Fibroblast of skin of scalp (primary cell): Measurements from ENCODE around the gene SETD1B.

Experiments used
- DNase-seq: peaks from one replicate; pipeline ENCODE4 v3.0.0-alpha.2; 2013

Gene SETD1B

GRCh38 chr12:121809712-121810116, 5.9 kb downstream of the SETD1B start:
- no peak for DNase-seq

DNA sequence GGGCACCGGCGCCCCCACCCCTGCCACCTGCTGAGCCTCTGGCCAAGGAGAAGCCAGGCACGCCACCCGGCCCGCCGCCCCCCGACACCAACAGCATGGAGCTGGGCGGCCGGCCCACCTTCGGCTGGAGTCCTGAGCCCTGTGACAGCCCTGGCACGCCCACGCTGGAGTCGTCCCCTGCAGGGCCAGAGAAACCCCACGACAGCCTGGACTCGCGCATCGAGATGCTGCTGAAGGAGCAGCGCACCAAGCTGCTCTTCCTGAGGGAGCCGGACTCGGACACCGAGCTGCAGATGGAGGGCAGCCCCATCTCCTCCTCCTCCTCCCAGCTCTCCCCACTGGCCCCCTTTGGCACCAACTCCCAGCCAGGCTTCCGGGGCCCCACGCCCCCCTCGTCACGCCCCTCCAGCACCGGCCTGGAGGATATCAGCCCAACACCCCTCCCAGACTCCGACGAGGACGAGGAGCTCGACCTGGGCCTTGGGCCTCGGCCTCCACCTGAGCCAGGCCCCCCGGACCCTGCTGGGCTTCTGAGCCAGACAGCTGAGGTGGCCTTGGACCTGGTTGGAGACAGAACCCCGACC, 6.5 kb downstream of the SETD1B start:
- no peak for DNase-seq

GRCh38 chr12:121810833-121811433, 7.1 kb downstream of the SETD1B start:
- DNase-seq = no peak

DNA sequence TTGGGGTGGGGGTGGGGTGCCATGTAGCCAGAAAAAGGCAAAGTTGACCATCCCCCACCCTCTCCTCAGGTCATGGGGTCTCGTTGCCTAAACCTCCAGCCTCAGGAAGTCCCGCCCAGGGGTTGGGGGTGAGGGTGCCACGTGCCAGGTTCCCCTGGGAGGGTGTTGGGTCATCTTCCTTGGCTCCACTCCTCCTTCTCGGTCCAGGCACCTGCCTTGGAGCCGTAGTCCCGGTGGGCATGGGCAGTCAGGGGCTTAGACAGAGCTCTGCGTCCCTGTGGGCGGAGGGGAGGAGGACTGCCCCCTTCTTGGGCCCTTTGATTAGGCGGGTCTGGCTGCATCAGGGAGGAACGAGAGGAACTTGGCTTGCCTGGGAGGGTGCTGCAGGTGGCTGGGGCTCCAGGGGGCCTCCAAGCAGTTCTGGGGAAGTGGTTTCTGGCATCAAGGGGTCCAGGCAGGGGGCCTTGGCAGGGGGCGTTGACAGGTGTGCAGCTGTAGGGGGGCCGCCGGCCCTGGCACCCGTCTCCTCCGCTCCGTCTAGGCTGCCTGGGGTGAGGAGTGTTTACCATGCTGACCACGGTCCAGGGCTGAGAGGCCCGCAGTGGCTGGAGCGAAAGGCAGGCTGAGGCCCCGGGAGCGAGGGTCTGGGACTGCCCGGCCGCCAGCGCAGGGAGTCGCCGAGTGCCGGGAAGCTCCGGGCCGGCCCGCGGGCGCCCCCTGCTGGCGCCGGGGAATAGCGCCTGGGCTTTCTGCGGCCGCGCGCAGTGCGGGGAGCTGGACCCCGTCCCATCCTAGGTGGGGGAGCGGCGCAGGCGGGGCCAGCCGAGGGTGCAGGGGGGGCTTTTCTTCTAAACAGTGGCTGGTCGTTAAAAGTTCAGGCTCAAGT, 7.9 kb downstream of the SETD1B start:
- peak; percentile 66 for DNase-seq

- DNase-seq = peak; percentile 55
Observed at GRCh38 chr12:121812320-121812871, 8.6 kb downstream of the SETD1B start.

DNA sequence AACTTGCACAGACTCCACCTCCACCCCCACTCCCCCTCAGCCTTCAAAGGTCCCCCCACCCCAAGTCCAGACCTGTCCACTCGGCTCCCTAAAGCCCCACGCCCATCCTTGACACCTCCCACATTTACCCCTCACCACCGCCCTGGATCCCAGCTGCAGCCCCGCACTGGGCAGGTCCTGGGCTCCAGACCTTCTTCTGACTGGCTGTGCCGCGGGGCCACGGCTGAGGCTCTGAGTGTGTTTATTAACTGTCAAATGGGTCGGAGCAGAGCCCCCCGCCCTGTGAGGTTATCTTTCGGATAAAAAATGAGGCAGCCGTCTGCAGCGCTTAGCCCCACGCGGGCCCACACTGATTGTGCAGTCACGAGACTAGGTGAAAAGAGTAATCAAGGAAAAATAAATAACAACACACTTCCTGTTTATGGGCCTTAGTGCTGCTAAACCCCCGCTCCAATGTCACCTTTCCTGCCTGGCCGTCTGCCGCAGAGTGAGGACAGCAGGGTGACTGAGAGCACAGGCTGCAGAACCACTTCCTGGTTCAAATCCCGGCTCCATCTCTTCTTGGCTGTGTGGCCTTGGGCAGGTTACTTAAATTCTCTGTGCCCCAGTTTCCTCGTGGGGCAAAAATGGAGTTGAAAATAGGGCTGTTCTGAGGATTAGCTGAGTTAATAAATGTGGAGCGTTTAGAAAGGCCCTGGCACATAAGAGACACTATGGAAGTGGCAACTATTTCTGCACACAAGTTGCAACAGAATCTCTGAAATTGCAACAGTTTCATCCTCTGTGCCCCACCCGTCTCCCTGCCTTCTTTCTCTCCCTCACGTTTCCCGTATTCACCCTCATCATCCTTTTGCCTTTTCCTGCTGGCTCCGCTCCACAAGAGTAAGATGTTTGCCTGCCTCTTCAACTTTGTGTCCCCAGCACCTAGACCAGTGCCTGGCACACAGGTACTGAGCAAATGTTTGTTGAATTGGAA, 9.4 kb downstream of the SETD1B start:
- no peak for DNase-seq

- no peak for DNase-seq
Observed at GRCh38 chr12:121813951-121814350, 10.1 kb downstream of the SETD1B start.

DNA sequence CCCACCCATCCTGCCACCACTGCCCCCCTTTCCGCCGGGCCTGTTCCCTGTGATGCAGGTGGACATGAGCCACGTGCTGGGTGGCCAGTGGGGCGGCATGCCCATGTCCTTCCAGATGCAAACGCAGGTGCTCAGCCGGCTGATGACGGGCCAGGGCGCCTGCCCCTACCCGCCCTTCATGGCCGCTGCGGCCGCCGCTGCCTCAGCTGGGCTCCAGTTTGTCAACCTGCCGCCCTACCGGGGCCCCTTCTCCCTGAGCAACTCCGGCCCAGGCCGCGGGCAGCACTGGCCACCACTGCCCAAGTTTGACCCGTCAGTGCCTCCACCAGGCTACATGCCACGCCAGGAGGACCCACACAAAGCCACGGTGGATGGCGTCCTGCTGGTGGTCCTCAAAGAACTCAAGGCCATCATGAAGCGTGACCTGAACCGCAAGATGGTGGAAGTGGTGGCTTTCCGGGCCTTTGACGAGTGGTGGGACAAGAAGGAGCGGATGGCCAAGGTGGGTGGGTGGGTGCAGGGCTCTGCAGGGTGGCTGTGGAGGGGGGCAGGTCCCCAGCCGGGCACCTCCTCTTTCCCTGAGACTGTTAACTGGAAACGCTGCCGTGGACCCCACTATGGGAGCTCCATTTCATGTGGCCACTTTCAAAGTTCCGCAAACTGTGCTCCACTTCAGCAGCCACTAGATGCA, 10.8 kb downstream of the SETD1B start:
- DNase-seq = no peak

- no peak for DNase-seq
Observed at GRCh38 chr12:121815263-121815662, 11.5 kb downstream of the SETD1B start.

GRCh38 chr12:121816925-121817647, 13.3 kb downstream of the SETD1B start:
- DNase-seq = no peak

DNA sequence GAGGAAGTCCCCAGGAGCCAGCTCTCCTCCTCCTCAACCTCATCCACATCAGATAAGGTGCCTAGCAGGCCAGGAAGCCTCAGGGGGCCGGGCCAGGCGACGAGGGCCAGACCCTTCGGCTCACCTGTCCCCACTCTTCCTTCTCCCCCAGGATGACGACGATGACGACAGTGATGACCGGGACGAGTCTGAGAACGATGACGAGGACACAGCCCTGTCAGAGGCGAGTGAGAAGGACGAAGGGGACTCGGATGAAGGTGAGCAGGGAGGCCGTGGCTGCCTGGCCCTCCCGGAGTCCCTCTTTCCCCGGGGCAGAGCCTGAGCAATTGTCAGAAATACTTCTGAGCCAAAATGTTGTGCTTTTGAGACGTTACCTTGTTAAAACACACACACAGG, 13.8 kb downstream of the SETD1B start:
- no peak for DNase-seq

GRCh38 chr12:121819212-121819949, 15.6 kb downstream of the SETD1B start:
- DNase-seq = no peak

DNA sequence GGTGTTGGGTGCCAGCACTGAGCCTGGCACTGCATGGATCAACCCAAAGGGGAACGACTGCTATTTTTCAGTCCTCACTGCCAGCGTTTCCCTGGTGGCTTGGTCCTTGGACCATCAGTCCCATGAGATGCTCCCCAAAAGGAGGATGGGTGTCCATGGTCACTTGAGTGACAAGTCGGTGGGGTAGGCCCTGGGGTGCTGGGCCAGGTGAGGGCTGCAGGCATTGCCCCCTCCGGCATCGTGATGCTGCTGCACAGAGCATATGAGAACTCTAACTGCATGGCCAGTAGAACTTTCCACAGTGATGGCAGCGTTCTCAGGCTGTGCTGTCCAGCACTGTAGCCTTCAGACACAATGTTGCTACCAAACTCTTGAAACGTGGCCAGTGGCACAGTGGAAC, 16.2 kb downstream of the SETD1B start:
- DNase-seq = no peak

DNA sequence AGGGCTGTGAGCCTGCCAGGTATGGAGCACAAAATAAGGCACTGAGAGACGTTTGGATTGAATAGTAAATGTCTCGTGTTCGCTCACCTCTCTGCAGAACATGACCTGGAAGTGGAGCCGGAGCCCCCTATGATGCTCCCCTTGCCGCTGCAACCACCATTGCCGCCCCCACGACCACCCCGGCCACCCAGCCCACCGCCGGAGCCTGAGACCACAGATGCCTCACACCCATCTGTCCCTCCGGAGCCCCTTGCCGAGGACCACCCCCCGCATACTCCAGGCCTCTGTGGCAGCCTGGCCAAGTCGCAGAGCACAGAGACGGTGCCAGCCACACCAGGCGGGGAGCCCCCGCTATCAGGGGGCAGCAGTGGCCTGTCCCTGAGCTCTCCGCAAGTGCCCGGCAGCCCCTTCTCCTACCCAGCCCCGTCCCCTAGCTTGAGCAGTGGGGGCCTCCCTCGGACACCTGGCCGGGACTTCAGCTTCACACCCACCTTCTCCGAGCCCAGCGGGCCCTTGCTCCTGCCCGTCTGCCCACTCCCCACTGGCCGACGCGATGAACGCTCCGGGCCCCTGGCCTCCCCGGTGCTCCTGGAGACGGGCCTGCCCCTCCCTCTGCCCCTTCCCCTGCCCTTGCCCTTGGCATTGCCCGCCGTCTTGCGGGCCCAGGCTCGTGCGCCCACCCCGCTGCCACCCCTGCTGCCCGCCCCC, 18.7 kb downstream of the SETD1B start:
- DNase-seq = no peak

DNA sequence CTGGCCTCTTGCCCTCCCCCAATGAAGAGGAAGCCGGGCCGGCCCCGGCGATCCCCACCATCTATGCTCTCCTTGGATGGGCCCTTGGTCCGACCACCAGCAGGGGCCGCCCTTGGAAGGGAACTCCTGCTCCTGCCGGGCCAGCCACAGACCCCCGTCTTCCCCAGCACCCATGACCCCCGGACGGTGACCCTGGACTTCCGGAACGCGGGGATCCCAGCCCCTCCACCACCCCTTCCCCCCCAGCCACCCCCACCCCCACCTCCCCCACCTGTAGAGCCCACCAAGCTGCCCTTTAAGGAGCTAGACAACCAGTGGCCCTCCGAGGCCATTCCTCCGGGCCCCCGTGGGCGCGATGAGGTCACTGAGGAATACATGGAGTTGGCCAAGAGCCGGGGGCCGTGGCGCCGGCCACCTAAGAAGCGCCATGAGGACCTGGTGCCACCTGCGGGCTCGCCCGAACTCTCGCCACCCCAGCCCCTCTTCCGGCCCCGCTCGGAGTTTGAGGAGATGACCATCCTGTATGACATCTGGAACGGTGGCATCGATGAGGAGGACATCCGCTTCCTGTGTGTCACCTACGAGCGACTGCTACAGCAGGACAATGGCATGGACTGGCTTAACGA, 19.4 kb downstream of the SETD1B start:
- no peak for DNase-seq

- no peak for DNase-seq
Observed at GRCh38 chr12:121823727-121824115, 19.9 kb downstream of the SETD1B start.

- no peak for DNase-seq
Observed at GRCh38 chr12:121825041-121825523, 21.3 kb downstream of the SETD1B start.

- no peak for DNase-seq
Observed at GRCh38 chr12:121826318-121827150, 22.7 kb downstream of the SETD1B start.
